HL-60 (cell line): Measurements from ENCODE around the gene SP140.
"Not testable (repeated sequence)": the region's sequence is repeated elsewhere in the genome, so short reads cannot be mapped to it uniquely, and the experiment has no call there.

Experiments used
- DNase-seq, 2 experiments: peaks; one replicate each; pipeline ENCODE4 v3.0.0-alpha.2; 2010 to 2020; ENCODE audit warnings: low read depth in 1 of 2, low spot score in 1 of 2
- H3K27ac ChIP-seq: fragments of 250-450 bp; sonication (Bioruptor Pico); replicated peaks from 2 replicates; pipeline ENCODE4 v1.5.1; 2020; ENCODE audit warnings: mild to moderate bottlenecking, moderate library complexity
- H3K27me3 ChIP-seq: fragments of 250-450 bp; sonication (Bioruptor Pico); 2 replicates; pipeline ENCODE4 v1.5.1; 2021; ENCODE audit warnings: mild to moderate bottlenecking, moderate library complexity; ENCODE audit not compliant: insufficient read depth, poor library complexity, severe bottlenecking
- H3K4me3 ChIP-seq: replicated peaks from 2 replicates; pipeline ENCODE4 v1.5.1; 2011; ENCODE audit warnings: mild to moderate bottlenecking, control low read depth, low read length; ENCODE audit not compliant: insufficient read depth
- CTCF ChIP-seq: IDR thresholded peaks from one replicate; pipeline ENCODE4 v1.5.1; 2011; ENCODE audit warnings: low read length, control low read depth, inconsistent platforms; ENCODE audit not compliant: insufficient read depth
- GABPA ChIP-seq: IDR thresholded peaks from 2 replicates; pipeline ENCODE4 v1.6.1; 2012; ENCODE audit warnings: low read depth
- POLR2AphosphoS5 ChIP-seq: IDR thresholded peaks from 2 replicates; pipeline ENCODE4 v1.6.1; 2012; ENCODE audit warnings: low read depth
- REST ChIP-seq: IDR thresholded peaks from 2 replicates; pipeline ENCODE4 v1.6.1; 2012; ENCODE audit warnings: low read depth; ENCODE audit not compliant: insufficient replicate concordance
- SPI1 ChIP-seq: IDR thresholded peaks from 2 replicates; pipeline ENCODE4 v1.6.1; 2012; ENCODE audit warnings: low read depth, mild to moderate bottlenecking, borderline replicate concordance

Gene SP140

GRCh38 chr2:230307485-230307884 is 81.9 kb downstream of the SP140 start:
- Histone ChIP-seq H3K27ac (no peak overlapping the region), H3K27me3 (no peaks in the 10 kb centered on the region), H3K4me3 (no peak overlapping the region)
- DNase-seq = no peak
- TF ChIP-seq POLR2AphosphoS5 (no peak), SPI1 (no peak), GABPA (no peak), CTCF (no peak), REST (no peak)

- no peak for DNase-seq
- Histone ChIP-seq H3K27ac (no peak overlapping the region), H3K4me3 (no peak overlapping the region), H3K27me3 (no peaks in the 10 kb centered on the region)
- no peak for TF ChIP-seq POLR2AphosphoS5
- no peak for TF ChIP-seq REST
- no peak for TF ChIP-seq GABPA
- no peak for TF ChIP-seq SPI1
- TF ChIP-seq CTCF = no peak
These were observed 83.0 kb downstream of the SP140 start for GRCh38 chr2:230308402-230309000.

- not testable (repeated sequence) for H3K27me3 ChIP-seq, DNase-seq, H3K4me3 ChIP-seq, H3K27ac ChIP-seq
These were observed 85.3 kb downstream of the SP140 start for GRCh38 chr2:230310792-230311191.

GRCh38 chr2:230311634-230312033 is 86.1 kb downstream of the SP140 start:
- not testable (repeated sequence) for H3K27ac ChIP-seq, H3K4me3 ChIP-seq, DNase-seq, H3K27me3 ChIP-seq

GRCh38 chr2:230312638-230313037 is 87.1 kb downstream of the SP140 start:
- Histone ChIP-seq H3K4me3 (no peak overlapping the region), H3K27me3 (no peaks in the 10 kb centered on the region), H3K27ac (no peak overlapping the region)
- DNase-seq = no peak
- no peak for TF ChIP-seq GABPA
- TF ChIP-seq CTCF = no peak
- no peak for TF ChIP-seq POLR2AphosphoS5
- no peak for TF ChIP-seq SPI1
- TF ChIP-seq REST = no peak
